ENCODE data around the gene RAD18.

Gene RAD18

DNA sequence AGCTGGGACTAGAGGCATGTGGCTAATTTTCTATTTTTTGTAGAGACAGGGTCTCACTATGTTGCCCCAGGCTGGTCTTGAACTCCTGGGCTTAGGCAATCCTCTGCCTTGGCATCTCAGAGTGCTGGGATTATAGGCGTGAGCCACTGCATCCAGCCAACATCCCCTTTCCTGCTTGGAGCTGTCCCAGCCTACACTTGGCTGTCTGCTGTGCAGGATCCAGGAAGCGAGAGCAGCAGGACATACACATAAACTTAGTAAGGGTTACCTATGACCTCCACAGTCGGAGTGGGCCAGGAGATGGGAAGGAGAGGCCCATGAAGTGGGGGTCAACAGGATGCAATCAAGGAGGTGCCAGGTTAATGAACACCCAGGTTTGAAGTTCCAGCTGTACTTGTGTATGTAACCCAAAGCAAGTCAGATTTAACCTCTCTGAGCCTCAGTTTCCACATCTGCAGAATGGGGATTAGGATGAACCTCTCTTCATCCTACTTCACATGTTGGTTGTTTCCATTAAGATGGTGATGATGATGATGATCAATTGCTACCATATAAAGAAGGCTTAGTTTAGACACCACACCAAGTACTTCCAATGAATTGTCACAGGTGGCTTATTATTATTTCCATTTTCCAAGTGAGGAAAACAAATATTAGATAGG lies 124.4 kb downstream of the RAD18 start:
- TF ChIP-seq CTCF (IDR thresholded peaks at IDR 0.05; ENCODE audit: low read depth, low read length), result no peak

GRCh38 chr3:8838234-8838633 lies 125.0 kb downstream of the RAD18 start:
- no peak for TF ChIP-seq CTCF (IDR thresholded peaks at IDR 0.05; ENCODE audit: low read depth, low read length)
- no peak overlapping the region for H3K4me3 ChIP-seq (ENCODE audit: low read depth, low read length)

More for the DNA sequence above, 124.4 kb downstream of the RAD18 start:
- H3K4me3 ChIP-seq (ENCODE audit: low read depth, low read length), result no peak overlapping the region

- H3K4me3 ChIP-seq (ENCODE audit: low read depth, low read length), result no peak overlapping the region
Observed at GRCh38 chr3:8837162-8837561, 126.1 kb downstream of the RAD18 start.

GRCh38 chr3:8836096-8836495 lies 127.2 kb downstream of the RAD18 start:
- H3K4me3 ChIP-seq (ENCODE audit: low read depth, low read length), result no peak overlapping the region
- no peak for TF ChIP-seq CTCF (IDR thresholded peaks at IDR 0.05; ENCODE audit: low read depth, low read length)

More at GRCh38 chr3:8837162-8837561, 126.1 kb downstream of the RAD18 start:
- no peak for TF ChIP-seq CTCF (IDR thresholded peaks at IDR 0.05; ENCODE audit: low read depth, low read length)

DNA sequence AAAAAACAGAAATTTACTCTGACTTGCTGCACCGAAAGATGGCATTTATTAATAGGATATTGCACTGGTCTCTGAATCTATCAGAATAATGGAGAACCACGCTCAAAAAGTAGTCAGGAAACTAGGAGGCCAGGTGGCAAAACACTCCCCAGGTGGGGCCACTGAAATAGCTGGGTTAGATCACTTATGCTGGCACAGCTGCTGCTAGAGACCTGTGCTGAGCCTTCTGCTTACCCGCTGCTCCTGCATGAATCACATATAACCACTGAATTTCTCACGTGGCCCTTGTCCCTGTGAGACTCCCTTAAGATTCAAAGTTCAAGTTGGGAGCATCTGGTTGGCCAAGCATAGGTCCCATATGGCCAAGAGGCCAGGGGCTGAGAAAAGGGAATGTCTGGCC lies 127.9 kb downstream of the RAD18 start:
- H3K4me3 ChIP-seq (ENCODE audit: low read depth, low read length), result no peak overlapping the region
- no peak for TF ChIP-seq CTCF (IDR thresholded peaks at IDR 0.05; ENCODE audit: low read depth, low read length)

- TF ChIP-seq CTCF (IDR thresholded peaks at IDR 0.05; ENCODE audit: low read depth, low read length), result no peak
- no peak overlapping the region for H3K4me3 ChIP-seq (ENCODE audit: low read depth, low read length)
Observed at GRCh38 chr3:8834974-8835373, 128.3 kb downstream of the RAD18 start.

DNA sequence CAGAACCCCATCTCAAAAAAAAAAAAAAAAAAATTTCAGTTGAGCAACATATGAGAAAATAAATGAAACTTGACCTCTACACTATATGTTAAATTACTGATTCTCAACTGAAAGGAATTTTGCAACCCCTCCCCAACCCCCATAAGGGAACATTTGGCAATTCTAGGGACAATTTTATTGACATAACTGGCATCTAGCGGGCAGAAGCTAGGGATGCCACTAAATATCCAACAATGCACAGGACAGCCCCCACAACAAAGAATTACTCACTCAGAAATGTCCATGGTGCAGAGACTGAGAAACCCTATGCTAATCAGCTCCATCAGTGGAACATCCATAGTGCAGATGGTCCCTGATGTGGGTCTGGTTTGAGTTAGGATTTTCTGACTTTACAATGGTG lies 135.6 kb downstream of the RAD18 start:
- TF ChIP-seq CTCF (IDR thresholded peaks at IDR 0.05; ENCODE audit: low read depth, low read length), result no peak
- no peak overlapping the region for H3K4me3 ChIP-seq (ENCODE audit: low read depth, low read length)

Measured in WI38 (cell line).